GM12878 (cell line): ENCODE data around the gene CEP128. TPM values are rescaled to one million over a fixed set of nuclear protein-coding genes. Genes with fewer than 3 reads are reported as not detected.

Experiments used
- ATAC-seq: fragments of 200-7000 bp; cut with Tn5 transposase; 3 replicates; pipeline ENCODE4 v1.9.1; 2020; ENCODE audit warnings: mild to moderate bottlenecking, moderate library complexity
- BruUV-seq: library from RNA; stranded (reverse); fragments of 400-500 nt; replicated peaks from 2 replicates; lab custom pipeline; 2021; lab: Mats Ljungman, UMichigan
- CTCF ChIA-PET: fragments of 300-600 bp; sonication (Branson Sonifier 250); formaldehyde crosslinking; extraction: SDS; loops from one replicate; lab custom pipeline; 2021; ENCODE audit warnings: inconsistent platforms; lab: Yijun Ruan, JAX
- POLR2A ChIA-PET: fragments of 350-600 bp; formaldehyde crosslinking; extraction: SDS; loops from one replicate; lab custom pipeline; 2021; ENCODE audit warnings: inconsistent platforms; lab: Charles Lee
- RAD21 ChIA-PET: fragments of 300-600 bp; sonication (Branson Sonifier 250); formaldehyde crosslinking; loops from one replicate; lab custom pipeline; 2023; ENCODE audit warnings: antibody characterized with exemption; ENCODE audit not compliant: unreplicated experiment; lab: Charles Lee
- SMC1A ChIA-PET: fragments of 300-600 bp; sonication (Branson Sonifier 250); formaldehyde crosslinking; loops from one replicate; lab custom pipeline; 2023; ENCODE audit not compliant: unreplicated experiment, uncharacterized antibody; lab: Charles Lee
- DNase-seq: peaks from one replicate; pipeline ENCODE4 v3.0.0-alpha.2; 2011; ENCODE audit warnings: low read depth, low spot score
- FAIRE-seq: peaks from 3 replicates; lab custom pipeline; 2011; peaks lifted over from hg19 to GRCh38; lab: Jason Lieb, UNC
- H2AFZ ChIP-seq: 2 replicates; pipeline ENCODE4 v1.6.0; 2011; ENCODE audit warnings: low read depth, low read length, control low read depth; ENCODE audit not compliant: control insufficient read depth
- H3K27ac ChIP-seq: 2 replicates; pipeline ENCODE4 v1.5.1; 2011; ENCODE audit warnings: control low read depth; ENCODE audit not compliant: control insufficient read depth, insufficient read depth
- H3K27me3 ChIP-seq, 2 experiments: replicated peaks in 1 of 2; 2 replicates each; pipeline versions ENCODE4 v1.6.0 to v1.6.1; 2011; ENCODE audit warnings: low read length in 1 of 2; ENCODE audit not compliant: control insufficient read depth in 2 of 2, insufficient read depth in 2 of 2
- H3K36me3 ChIP-seq, 2 experiments: 2 replicates each; pipeline ENCODE4 v1.5.1; 2011; ENCODE audit warnings: low read length in 1 of 2; ENCODE audit not compliant: control insufficient read depth in 2 of 2, insufficient read depth in 2 of 2
- H3K4me1 ChIP-seq: 2 replicates; pipeline ENCODE4 v1.6.1; 2011; ENCODE audit warnings: mild to moderate bottlenecking, low read length, moderate library complexity, mixed read lengths; ENCODE audit not compliant: control insufficient read depth, insufficient read depth
- H3K4me2 ChIP-seq: 2 replicates; pipeline ENCODE4 v1.6.0; 2011; ENCODE audit warnings: control low read depth; ENCODE audit not compliant: control insufficient read depth, insufficient read depth
- H3K4me3 ChIP-seq: fragments of 200-600 bp; sonication (generic); 2 replicates; pipeline ENCODE4 v1.5.1; 2016
- H3K79me2 ChIP-seq: 2 replicates; pipeline ENCODE4 v1.6.0; 2011; ENCODE audit warnings: low read length; ENCODE audit not compliant: control insufficient read depth, insufficient read depth
- H3K9ac ChIP-seq: 2 replicates; pipeline ENCODE4 v1.8.0; 2011; ENCODE audit warnings: low read length, control low read depth, mixed read lengths; ENCODE audit not compliant: control insufficient read depth, insufficient read depth
- H3K9me3 ChIP-seq: replicated peaks from 3 replicates; pipeline ENCODE4 v1.5.1; 2011; ENCODE audit warnings: mild to moderate bottlenecking, low read length; ENCODE audit not compliant: control insufficient read depth, insufficient read depth
- H4K20me1 ChIP-seq: 2 replicates; pipeline ENCODE4 v1.6.0; 2011; ENCODE audit not compliant: control insufficient read depth, insufficient read depth
- ATF7 ChIP-seq: fragments of 450-650 bp; IDR thresholded peaks from 2 replicates; pipeline ENCODE4 v1.6.1; 2016; ENCODE audit warnings: low read depth, mild to moderate bottlenecking
- DPF2 ChIP-seq: fragments of 450-650 bp; IDR thresholded peaks from 2 replicates; pipeline ENCODE4 v1.6.1; 2017; ENCODE audit warnings: mild to moderate bottlenecking
- MTA3 ChIP-seq: IDR thresholded peaks from 2 replicates; pipeline ENCODE4 v1.6.1; 2012; ENCODE audit warnings: low read length, inconsistent platforms, borderline replicate concordance
- NR2C2 ChIP-seq: IDR thresholded peaks from 2 replicates; pipeline ENCODE4 v1.6.1; 2011; ENCODE audit warnings: borderline replicate concordance, low read depth; ENCODE audit not compliant: control insufficient read depth, insufficient read length
- RBBP5 ChIP-seq: fragments of 200-600 bp; sonication (generic); conservative IDR thresholded peaks from 2 replicates; pipeline ENCODE4 v1.6.1; 2016
- TCF12 ChIP-seq: IDR thresholded peaks from 2 replicates; pipeline ENCODE4 v1.6.1; 2011; ENCODE audit warnings: low read depth, mild to moderate bottlenecking, low read length
- ZNF384 ChIP-seq: IDR thresholded peaks from 2 replicates; pipeline ENCODE4 v1.6.1; 2012; ENCODE audit warnings: low read depth, mild to moderate bottlenecking, low read length, improper control_type of control experiment, borderline replicate concordance
- WGBS: methylation state at CpG from one replicate; pipeline ENCODE4 v1.1.6; 2016; ENCODE audit warnings: low lambda C conversion rate; ENCODE audit not compliant: insufficient replicate concordance, insufficient coverage; ENCODE audit errors: missing lambda C conversion rate; 5-methylcytosine and 5-hydroxymethylcytosine counted together
- in situ Hi-C: fragments of 300-500 bp; cut with MboI; formaldehyde crosslinking; loops from 9 replicates; pipeline ENCODE4 v1.14.3; 2018; ENCODE audit warnings: mixed read lengths
- intact Hi-C: fragments of 100-400 bp; cut with micrococcal nuclease; formaldehyde crosslinking; loops from one replicate; pipeline ENCODE4 v1.14.2; 2022; ENCODE audit not compliant: unreplicated experiment
- polyA plus RNA-seq, 11 experiments: library from polyadenylated mRNA; depleted of rRNA in 4 of 11; unstranded in 6 of 11; stranded (reverse) in 5 of 11; fragments of >200 nt; fragmentation: Nextera tagmentation in 4 of 11; fragmentation: Illumina TruSeq in 1 of 11; extraction: Ambion mirVana in 4 of 11; extraction: Trizol in 1 of 11; gene quantifications; 1 replicate in 1 of 11; 2 replicates in 10 of 11; pipeline versions ENCODE4 v1.2.1 to v1.2.3, GENCODE V29; 2011 to 2016; ENCODE audit warnings: inconsistent platforms in 2 of 11, missing spikeins in 2 of 11, low read depth in 1 of 11
- total RNA-seq, 4 experiments: library from RNA; depleted of rRNA in 3 of 4; stranded (reverse); fragments of >200 nt in 3 of 4; fragmentation: Illumina TruSeq in 1 of 4; extraction: Trizol in 1 of 4; gene quantifications; 2 replicates each; pipeline versions ENCODE4 v1.2.1 to v1.2.3, GENCODE V29; 2013 to 2021
- TF ChIP-seq, protein P1 (sequence below): fragments of 450-650 bp; IDR thresholded peaks from 2 replicates; pipeline ENCODE4 v1.6.1; 2016; ENCODE audit warnings: mild to moderate bottlenecking, moderate library complexity, borderline replicate concordance
- TF ChIP-seq, protein P2 (sequence below): fragments of 450-650 bp; formaldehyde crosslinking; IDR thresholded peaks from 2 replicates; pipeline ENCODE4 v1.4.0; 2022; ENCODE audit warnings: mild to moderate bottlenecking, moderate library complexity
- TF ChIP-seq, protein P3 (sequence below): fragments of 150-350 bp; IDR thresholded peaks from 2 replicates; pipeline ENCODE4 v1.6.1; 2014; ENCODE audit warnings: mild to moderate bottlenecking, low read depth, low read length

The CEP128 gene
- total and polyA plus RNA-seq, 10 of the 15 experiments (the other 5 are each of a cell fraction or from before 2014, with no cell fraction given) = 1.1 to 6.7 (median 3.4) TPM

- TF ChIP-seq DPF2 = no peak
- TF ChIP-seq RBBP5 = no peak
- no peak for TF ChIP-seq ZNF384
- TF ChIP-seq TCF12 = no peak
Measured at GRCh38 chr14:80494769-80495168, 446.8 kb downstream of the CEP128 start (continued).

- no peak for DNase-seq
- Histone ChIP-seq H4K20me1 (no peaks in the 10 kb centered on the region), H2AFZ (no peak overlapping the region)
- RAD21 ChIA-PET = no interaction called here
- in situ Hi-C loops (no loop called here), intact Hi-C loops (no loop called here)
- TF ChIP-seq NR2C2 (no peak), MTA3 (no peak), ATF7 (no peak), ZNF384 (no peak)
- TF ChIP-seq, protein P1, sequence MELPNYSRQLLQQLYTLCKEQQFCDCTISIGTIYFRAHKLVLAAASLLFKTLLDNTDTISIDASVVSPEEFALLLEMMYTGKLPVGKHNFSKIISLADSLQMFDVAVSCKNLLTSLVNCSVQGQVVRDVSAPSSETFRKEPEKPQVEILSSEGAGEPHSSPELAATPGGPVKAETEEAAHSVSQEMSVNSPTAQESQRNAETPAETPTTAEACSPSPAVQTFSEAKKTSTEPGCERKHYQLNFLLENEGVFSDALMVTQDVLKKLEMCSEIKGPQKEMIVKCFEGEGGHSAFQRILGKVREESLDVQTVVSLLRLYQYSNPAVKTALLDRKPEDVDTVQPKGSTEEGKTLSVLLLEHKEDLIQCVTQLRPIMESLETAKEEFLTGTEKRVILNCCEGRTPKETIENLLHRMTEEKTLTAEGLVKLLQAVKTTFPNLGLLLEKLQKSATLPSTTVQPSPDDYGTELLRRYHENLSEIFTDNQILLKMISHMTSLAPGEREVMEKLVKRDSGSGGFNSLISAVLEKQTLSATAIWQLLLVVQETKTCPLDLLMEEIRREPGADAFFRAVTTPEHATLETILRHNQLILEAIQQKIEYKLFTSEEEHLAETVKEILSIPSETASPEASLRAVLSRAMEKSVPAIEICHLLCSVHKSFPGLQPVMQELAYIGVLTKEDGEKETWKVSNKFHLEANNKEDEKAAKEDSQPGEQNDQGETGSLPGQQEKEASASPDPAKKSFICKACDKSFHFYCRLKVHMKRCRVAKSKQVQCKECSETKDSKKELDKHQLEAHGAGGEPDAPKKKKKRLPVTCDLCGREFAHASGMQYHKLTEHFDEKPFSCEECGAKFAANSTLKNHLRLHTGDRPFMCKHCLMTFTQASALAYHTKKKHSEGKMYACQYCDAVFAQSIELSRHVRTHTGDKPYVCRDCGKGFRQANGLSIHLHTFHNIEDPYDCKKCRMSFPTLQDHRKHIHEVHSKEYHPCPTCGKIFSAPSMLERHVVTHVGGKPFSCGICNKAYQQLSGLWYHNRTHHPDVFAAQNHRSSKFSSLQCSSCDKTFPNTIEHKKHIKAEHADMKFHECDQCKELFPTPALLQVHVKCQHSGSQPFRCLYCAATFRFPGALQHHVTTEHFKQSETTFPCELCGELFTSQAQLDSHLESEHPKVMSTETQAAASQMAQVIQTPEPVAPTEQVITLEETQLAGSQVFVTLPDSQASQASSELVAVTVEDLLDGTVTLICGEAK = no peak
- TF ChIP-seq, protein P2, sequence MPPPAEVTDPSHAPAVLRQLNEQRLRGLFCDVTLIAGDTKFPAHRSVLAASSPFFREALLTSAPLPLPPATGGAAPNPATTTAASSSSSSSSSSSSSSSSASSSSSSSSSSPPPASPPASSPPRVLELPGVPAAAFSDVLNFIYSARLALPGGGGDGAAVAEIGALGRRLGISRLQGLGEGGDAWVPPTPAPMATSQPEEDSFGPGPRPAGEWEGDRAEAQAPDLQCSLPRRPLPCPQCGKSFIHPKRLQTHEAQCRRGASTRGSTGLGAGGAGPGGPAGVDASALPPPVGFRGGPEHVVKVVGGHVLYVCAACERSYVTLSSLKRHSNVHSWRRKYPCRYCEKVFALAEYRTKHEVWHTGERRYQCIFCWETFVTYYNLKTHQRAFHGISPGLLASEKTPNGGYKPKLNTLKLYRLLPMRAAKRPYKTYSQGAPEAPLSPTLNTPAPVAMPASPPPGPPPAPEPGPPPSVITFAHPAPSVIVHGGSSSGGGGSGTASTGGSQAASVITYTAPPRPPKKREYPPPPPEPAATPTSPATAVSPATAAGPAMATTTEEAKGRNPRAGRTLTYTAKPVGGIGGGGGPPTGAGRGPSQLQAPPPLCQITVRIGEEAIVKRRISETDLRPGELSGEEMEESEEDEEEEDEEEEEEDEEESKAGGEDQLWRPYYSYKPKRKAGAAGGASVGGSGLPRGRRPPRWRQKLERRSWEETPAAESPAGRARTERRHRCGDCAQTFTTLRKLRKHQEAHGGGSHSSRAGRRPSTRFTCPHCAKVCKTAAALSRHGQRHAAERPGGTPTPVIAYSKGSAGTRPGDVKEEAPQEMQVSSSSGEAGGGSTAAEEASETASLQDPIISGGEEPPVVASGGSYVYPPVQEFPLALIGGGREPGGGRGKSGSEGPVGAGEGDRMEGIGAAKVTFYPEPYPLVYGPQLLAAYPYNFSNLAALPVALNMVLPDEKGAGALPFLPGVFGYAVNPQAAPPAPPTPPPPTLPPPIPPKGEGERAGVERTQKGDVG = no peak
- TF ChIP-seq, protein P3, sequence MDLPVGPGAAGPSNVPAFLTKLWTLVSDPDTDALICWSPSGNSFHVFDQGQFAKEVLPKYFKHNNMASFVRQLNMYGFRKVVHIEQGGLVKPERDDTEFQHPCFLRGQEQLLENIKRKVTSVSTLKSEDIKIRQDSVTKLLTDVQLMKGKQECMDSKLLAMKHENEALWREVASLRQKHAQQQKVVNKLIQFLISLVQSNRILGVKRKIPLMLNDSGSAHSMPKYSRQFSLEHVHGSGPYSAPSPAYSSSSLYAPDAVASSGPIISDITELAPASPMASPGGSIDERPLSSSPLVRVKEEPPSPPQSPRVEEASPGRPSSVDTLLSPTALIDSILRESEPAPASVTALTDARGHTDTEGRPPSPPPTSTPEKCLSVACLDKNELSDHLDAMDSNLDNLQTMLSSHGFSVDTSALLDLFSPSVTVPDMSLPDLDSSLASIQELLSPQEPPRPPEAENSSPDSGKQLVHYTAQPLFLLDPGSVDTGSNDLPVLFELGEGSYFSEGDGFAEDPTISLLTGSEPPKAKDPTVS = no peak
- TF ChIP-seq, all 136 proteins: peak for 0
- Histone ChIP-seq H3K9me3 (no peaks in the 10 kb centered on the region), H3K4me3 (no peak overlapping the region), H3K27me3 (no peaks in the 10 kb centered on the region), H3K9ac (no peak overlapping the region), H3K79me2 (no peaks in the 10 kb centered on the region), H3K27ac (no peak overlapping the region), H3K4me2 (no peak overlapping the region), H3K36me3 (no peaks in the 10 kb centered on the region), H3K4me1 (no peaks in the 10 kb centered on the region)
- WGBS = 73% methylated on average over 5 of the region's 5 CpGs
- ChIA-PET SMC1A (interaction anchor here (1.1 kb wide), 1 partner anchor 22 kb away, joined by 3 read pairs; no protein-coding TSS in a partner anchor), POLR2A (no interaction called here), CTCF (interaction anchor here (1.0 kb wide), 1 partner anchor 12 kb away, joined by 3 read pairs; no protein-coding TSS in a partner anchor)
- no peak for FAIRE-seq
- ATAC-seq = no peak
- no TSS peak for BruUV-seq
Measured at GRCh38 chr14:80493620-80494019, 447.9 kb downstream of the CEP128 start.
